Right atrium auricular region (tissue), 2 donors: ENCODE data around the gene PLXNA2. TPM values are rescaled to one million over a fixed set of nuclear protein-coding genes. Genes with fewer than 3 reads are reported as not detected.

ENCODE experiments used
- DNase-seq: peaks from one replicate; pipeline ENCODE4 v3.0.0-alpha.2; 2019; ENCODE audit warnings: low spot score
- H3K27ac ChIP-seq, 2 donors: fragments of 200-600 bp; sonication (generic); 1 replicate in 1 of 2; 2 replicates in 1 of 2; pipeline ENCODE4 v1.5.1; 2016 to 2019
- H3K27me3 ChIP-seq, 2 donors: fragments of 200-600 bp; sonication (generic); one replicate each; pipeline versions ENCODE4 v1.5.1 to v1.6.0; 2017 to 2019
- H3K36me3 ChIP-seq: fragments of 200-600 bp; sonication (generic); one replicate; pipeline ENCODE4 v1.5.1; 2016
- H3K4me1 ChIP-seq, 2 donors: fragments of 200-600 bp; sonication (generic); one replicate each; pipeline versions ENCODE4 v1.5.1 to v1.6.0; 2017 to 2019
- H3K4me3 ChIP-seq, 2 donors: fragments of 200-600 bp; sonication (generic); 1 replicate in 1 of 2; 2 replicates in 1 of 2; pipeline ENCODE4 v1.5.1; 2017 to 2019; ENCODE audit warnings: mild to moderate bottlenecking in 1 of 2, moderate library complexity in 1 of 2
- H3K9me3 ChIP-seq, 2 donors: fragments of 200-600 bp; sonication (generic); one replicate each; pipeline ENCODE4 v1.5.1; 2019
- CTCF ChIP-seq, 2 donors: fragments of 200-600 bp; sonication (generic); IDR thresholded peaks; one replicate each; pipeline ENCODE4 v1.5.1; 2019; ENCODE audit warnings: antibody characterized with exemption in 2 of 2
- total RNA-seq, 2 donors: library from RNA; depleted of rRNA; stranded (reverse); fragments of >200 nt; gene quantifications; one replicate each; pipeline ENCODE4 v1.1.0, GENCODE V29; 2016

PLXNA2 gene
- total RNA-seq, 2 donors from 2014 or later = 10.8 to 23.8 TPM

GRCh38 chr1:208122612-208123358, 121.4 kb downstream of the PLXNA2 start:
- TF ChIP-seq CTCF (IDR thresholded peaks at IDR 0.05) = no peak
- DNase-seq = no peak
- no peaks in the 10 kb centered on the region for H3K36me3 ChIP-seq

GRCh38 chr1:208121813-208122364, 122.3 kb downstream of the PLXNA2 start:
- H3K9me3 ChIP-seq = no peaks in the 10 kb centered on the region
- no peak overlapping the region for H3K4me3 ChIP-seq
- no peaks in the 10 kb centered on the region for H3K27me3 ChIP-seq
- no peak overlapping the region for H3K27ac ChIP-seq
- TF ChIP-seq CTCF (IDR thresholded peaks at IDR 0.05) = no peak
- no peaks in the 10 kb centered on the region for H3K36me3 ChIP-seq
- DNase-seq = no peak
- H3K4me1 ChIP-seq = peaks cover 0 to 10% of the 10 kb centered on the region in 2 donors

More at GRCh38 chr1:208122612-208123358, 121.4 kb downstream of the PLXNA2 start:
- Histone ChIP-seq H3K9me3 (no peaks in the 10 kb centered on the region), H3K27ac (no peak overlapping the region), H3K4me1 (peaks cover 0 to 7% of the 10 kb centered on the region in 2 donors), H3K27me3 (no peaks in the 10 kb centered on the region), H3K4me3 (no peak overlapping the region)

GRCh38 chr1:208120431-208120790, 123.8 kb downstream of the PLXNA2 start:
- Histone ChIP-seq H3K9me3 (no peaks in the 10 kb centered on the region), H3K4me3 (no peak overlapping the region), H3K36me3 (no peaks in the 10 kb centered on the region), H3K4me1 (peaks cover 0 to 18% of the 10 kb centered on the region in 2 donors), H3K27ac (no peak overlapping the region), H3K27me3 (no peaks in the 10 kb centered on the region)
- no peak for TF ChIP-seq CTCF (IDR thresholded peaks at IDR 0.05)
- no peak for DNase-seq

GRCh38 chr1:208118841-208119606, 125.2 kb downstream of the PLXNA2 start:
- H3K4me1 ChIP-seq = peaks cover 0 to 18% of the 10 kb centered on the region in 2 donors
- no peak overlapping the region for H3K27ac ChIP-seq
- TF ChIP-seq CTCF (IDR thresholded peaks at IDR 0.05) = no peak
- no peak overlapping the region for H3K4me3 ChIP-seq
- no peaks in the 10 kb centered on the region for H3K9me3 ChIP-seq
- no peaks in the 10 kb centered on the region for H3K36me3 ChIP-seq
- no peak for DNase-seq
- H3K27me3 ChIP-seq = no peaks in the 10 kb centered on the region

- Histone ChIP-seq H3K4me1 (peaks cover 0 to 18% of the 10 kb centered on the region in 2 donors), H3K27me3 (no peaks in the 10 kb centered on the region), H3K9me3 (no peaks in the 10 kb centered on the region), H3K4me3 (no peak overlapping the region), H3K27ac (no peak overlapping the region), H3K36me3 (no peaks in the 10 kb centered on the region)
- DNase-seq = no peak
- no peak for TF ChIP-seq CTCF (IDR thresholded peaks at IDR 0.05)
Observed at GRCh38 chr1:208118306-208118705, 125.9 kb downstream of the PLXNA2 start.
